HG02798 (cell line): ENCODE data around the gene TP73.
A peak's percentile ranks its signal among the peaks of the same experiment; 100 is the strongest.

Experiments
- ATAC-seq: cut with Tn5 transposase; IDR thresholded peaks from one replicate; pipeline ENCODE4 v1.9.1; 2021; ENCODE audit warnings: mild to moderate bottlenecking; ENCODE audit not compliant: unreplicated experiment, poor library complexity

The TP73 gene

GRCh38 chr1:3772715-3773571, 120.6 kb downstream of the TP73 start, which contains the start of gene SMIM1:
Gene SMIM1 (plus strand): TSS chr1:3772749. CDS start chr1:3775374, 2,625 bp downstream.
- peak; percentile 23 for ATAC-seq

DNA sequence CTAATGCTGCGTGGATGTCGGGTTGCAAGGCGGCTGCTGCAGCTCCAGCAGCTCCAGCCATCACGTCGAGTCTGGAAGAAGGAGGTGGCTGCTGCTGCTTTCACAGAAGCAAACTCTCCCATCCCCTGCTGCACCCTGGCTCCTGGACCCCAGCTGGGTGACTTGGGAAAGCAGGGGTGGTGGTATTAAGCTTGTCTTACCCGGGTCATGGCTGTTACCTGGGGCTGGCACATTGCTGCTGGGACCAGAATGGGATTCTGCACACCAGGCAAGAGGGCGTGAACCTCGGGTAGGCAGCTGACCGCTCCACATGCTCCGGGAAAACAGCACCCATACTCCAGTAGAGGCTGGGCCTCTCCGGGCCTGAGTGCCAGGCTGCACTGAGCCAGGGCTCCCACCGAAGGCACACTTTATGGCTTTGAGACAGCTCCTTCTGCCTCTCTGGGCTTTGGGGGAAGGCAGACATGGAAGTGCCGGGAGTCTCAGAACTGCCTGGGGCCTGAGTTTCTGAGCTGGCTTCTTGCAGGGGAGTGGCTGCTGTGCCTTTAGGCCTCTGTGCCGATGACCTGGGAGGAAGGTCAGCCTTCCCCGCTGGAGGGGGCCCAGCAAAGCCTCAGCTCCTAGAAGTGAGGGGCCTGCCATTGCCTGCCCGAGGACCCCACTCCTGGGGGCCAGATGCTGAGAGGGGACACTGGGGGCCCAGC, 121.4 kb downstream of the TP73 start:
- ATAC-seq = no peak

- ATAC-seq = no peak
These were observed 122.1 kb downstream of the TP73 start for GRCh38 chr1:3774276-3774945.

GRCh38 chr1:3774946-3775489, 122.7 kb downstream of the TP73 start:
- no peak for ATAC-seq

GRCh38 chr1:3775490-3776230, 123.3 kb downstream of the TP73 start:
- peak; percentile 32 for ATAC-seq

GRCh38 chr1:3776231-3776961, 124.1 kb downstream of the TP73 start:
- no peak for ATAC-seq

- ATAC-seq = no peak
These were observed 124.8 kb downstream of the TP73 start for GRCh38 chr1:3777078-3777547.

DNA sequence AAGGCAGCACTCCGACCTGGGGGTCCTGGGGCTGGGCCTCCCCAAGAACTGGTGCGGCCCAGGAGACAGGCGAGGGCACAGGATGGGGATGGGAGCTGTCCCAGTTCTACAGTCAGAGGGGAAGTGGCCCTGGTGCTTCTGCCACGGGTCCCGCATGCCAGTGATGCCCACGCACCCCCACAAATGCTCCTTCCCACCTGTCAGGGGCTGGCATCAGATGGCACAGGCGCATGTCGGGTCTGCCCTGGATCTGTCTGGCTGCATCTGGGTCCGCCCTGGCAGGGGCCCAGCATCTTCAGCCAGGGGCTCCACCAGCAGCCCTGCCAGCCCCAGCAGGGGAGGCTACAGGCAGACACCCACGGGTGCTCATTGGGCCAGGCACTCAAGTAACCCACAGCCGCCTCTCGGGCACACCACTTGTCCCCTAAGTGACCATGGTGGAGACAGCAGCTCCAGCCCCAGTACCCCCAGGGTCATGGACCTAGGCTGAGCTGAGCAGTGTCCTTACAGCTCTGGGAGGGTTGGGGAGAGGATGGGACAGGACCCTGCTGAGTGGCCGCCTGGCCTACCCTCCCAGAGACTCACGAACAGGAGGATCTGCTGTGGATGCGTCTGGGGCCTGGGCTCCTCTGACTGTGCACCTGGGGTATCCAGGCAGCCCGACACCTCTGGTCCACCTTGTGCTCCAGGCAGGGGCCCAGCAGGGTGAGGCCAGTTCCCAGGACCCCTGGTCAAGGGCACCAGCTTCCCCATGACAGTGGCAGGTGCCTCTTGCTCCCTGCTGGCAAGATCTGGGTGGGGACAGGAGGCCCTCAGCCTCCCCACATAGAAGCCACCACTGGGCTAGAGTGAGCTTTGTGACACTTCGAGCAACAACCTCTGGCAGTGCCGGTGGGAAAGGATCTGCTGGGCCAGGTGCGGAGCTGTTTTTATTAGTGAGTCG, 125.6 kb downstream of the TP73 start:
- no peak for ATAC-seq

GRCh38 chr1:3778590-3779264, 126.4 kb downstream of the TP73 start:
- no peak for ATAC-seq

DNA sequence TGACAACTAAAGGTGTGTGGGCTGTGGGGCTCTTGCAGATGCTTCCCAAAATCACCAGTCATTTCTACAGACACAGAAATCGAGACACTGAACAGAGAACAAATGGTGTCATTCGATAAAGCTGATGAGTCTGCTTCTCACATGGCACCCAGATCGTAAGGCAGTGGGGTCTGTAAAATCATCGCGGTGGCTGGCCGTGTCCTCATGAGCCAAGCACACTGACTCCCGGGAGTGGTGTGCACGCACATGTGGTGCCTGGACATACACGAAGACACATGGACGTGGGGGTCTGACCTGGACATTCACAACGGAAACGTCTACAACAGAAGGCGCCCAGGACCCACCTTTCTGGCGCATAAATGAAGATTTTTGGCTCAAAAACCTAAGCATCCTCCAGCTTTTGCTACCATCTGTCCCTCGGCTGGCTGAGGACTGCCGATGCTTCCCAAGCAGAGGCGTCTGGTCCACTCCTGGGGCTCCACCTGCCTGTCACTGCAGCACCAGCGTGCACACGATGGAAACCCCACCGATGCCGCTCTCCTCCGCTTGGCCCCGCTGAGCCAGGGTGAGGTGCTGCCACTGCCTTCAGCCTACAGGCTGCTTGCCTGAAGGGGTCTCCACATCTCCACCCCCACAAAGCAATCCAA, 127.1 kb downstream of the TP73 start:
- ATAC-seq = no peak

DNA sequence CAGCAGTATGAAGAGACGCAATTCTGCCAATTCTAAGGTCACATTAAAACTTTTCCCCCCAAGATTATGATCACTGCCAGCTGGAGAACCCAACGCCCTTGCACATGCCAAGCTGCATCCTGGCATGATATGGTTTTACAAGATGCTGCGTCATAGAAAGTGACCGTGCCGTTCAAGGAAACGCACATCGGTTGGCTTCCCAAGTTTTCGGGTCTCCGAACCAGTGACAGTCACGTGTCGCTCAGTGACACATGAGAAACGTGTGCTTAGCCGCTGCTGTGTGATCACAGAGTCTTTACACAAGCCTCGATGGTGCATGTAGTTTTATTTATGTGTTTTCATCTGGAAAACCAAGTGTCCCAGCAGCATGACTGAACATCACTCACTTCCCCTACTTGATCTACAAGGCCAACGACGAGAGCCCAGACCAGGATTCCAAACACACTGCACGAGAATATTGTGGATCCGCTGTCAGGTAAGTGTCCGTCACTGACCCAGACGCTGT, 127.6 kb downstream of the TP73 start:
- no peak for ATAC-seq

- no peak for ATAC-seq
These were observed 128.6 kb downstream of the TP73 start for GRCh38 chr1:3780901-3781300.

DNA sequence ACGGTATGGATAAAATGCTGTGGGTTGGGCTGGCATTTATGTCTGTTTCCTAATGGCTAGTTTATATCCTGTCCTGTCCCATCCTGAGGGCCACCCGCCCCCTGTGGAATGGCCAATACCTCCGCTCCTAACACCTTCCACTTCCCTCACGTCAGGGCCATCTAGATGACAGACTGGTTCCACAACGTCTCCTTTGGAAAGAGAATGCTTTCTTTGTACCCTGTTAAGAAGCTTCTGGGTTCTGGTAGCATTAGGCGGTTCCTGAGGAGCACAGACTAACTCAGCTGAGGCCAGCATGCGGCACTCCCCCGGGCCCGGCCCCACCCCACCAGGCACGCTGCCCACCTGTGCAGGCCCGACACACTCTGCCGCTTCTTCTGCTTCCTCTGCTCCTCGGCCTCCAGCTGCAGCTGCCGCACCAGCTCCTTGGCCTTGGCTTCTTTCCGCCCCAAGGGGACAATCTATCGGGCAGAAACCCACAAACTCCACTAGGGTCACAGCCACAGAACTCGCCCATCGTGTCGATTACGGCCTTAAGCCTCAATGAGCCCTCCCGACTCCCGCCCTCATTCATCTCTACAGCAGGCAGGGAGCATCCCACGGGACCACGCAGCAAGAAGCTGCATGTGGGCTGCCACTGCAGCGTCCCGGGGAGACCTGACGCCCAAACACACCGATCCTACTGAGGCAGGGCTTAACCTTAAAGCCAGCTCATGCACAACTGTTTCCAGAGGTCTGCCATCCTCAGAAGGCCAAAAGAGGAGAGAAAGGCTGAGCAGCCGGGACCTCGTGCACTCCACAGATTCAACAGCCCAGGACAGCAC, 131.5 kb downstream of the TP73 start:
- no peak for ATAC-seq

GRCh38 chr1:3785045-3785444, 132.7 kb downstream of the TP73 start:
- no peak for ATAC-seq

GRCh38 chr1:3785456-3786157, 133.3 kb downstream of the TP73 start:
- no peak for ATAC-seq
